ENCODE results near the gene VWA5A. TPM values are rescaled to one million over a fixed set of nuclear protein-coding genes. Genes with fewer than 3 reads are reported as not detected.

Gene VWA5A
- polyA plus RNA-seq, 1 experiment = 7.1 TPM

DNA sequence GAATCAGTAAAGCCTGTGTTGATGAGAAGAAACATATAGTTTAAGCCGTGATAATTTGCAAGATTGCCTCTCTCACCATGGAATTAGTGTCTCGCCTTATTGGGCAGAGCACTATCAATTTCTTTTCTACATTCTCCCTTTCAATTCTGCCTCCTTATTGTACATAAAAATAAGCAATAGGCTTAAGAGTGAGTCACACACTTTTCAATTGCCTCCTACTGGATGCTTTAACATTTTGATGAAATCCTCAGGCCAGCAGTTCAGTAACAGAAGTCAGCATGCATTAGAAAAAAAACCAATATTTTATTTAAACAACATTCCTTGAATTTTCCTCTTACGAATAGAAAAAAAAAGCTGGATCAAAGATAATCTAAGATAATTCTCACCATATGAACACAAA is 33.8 kb upstream of the VWA5A start:
- ChIA-PET CTCF (interaction anchor here (1.5 kb wide), 1 partner anchor 10 kb away, joined by 7 read pairs; no protein-coding TSS in a partner anchor), POLR2A (no interaction called here)
- no peaks in the 10 kb centered on the region for H3K36me3 ChIP-seq (ENCODE audit: control insufficient read depth, insufficient read depth, low read length)
- H3K4me3 ChIP-seq (ENCODE audit: low read depth, low read length) = no peak overlapping the region
- DNase-seq (ENCODE audit: low read depth) = no peak
- TF ChIP-seq, protein P1, sequence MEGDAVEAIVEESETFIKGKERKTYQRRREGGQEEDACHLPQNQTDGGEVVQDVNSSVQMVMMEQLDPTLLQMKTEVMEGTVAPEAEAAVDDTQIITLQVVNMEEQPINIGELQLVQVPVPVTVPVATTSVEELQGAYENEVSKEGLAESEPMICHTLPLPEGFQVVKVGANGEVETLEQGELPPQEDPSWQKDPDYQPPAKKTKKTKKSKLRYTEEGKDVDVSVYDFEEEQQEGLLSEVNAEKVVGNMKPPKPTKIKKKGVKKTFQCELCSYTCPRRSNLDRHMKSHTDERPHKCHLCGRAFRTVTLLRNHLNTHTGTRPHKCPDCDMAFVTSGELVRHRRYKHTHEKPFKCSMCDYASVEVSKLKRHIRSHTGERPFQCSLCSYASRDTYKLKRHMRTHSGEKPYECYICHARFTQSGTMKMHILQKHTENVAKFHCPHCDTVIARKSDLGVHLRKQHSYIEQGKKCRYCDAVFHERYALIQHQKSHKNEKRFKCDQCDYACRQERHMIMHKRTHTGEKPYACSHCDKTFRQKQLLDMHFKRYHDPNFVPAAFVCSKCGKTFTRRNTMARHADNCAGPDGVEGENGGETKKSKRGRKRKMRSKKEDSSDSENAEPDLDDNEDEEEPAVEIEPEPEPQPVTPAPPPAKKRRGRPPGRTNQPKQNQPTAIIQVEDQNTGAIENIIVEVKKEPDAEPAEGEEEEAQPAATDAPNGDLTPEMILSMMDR (IDR thresholded peaks at IDR 0.05; ENCODE audit: insufficient read depth, low read depth, low read length) = no peak
- H3K27me3 ChIP-seq (ENCODE audit: control insufficient read depth, insufficient read depth, low read length) = peaks cover 2% of the 10 kb centered on the region

- POLR2A ChIA-PET = no interaction called here
- Histone ChIP-seq H3K36me3 (ENCODE audit: control insufficient read depth, insufficient read depth, low read length) (no peaks in the 10 kb centered on the region), H3K4me3 (ENCODE audit: low read depth, low read length) (no peak overlapping the region), H3K27me3 (ENCODE audit: control insufficient read depth, insufficient read depth, low read length) (peaks cover 2% of the 10 kb centered on the region; the same call in 1 of the 2 replicates)
- CTCF ChIA-PET = interaction anchor here (1.5 kb wide), 1 partner anchor 11 kb away, joined by 7 read pairs; no protein-coding TSS in a partner anchor
- TF ChIP-seq, protein P1 (IDR thresholded peaks at IDR 0.05; ENCODE audit: insufficient read depth, low read depth, low read length) = no peak
- DNase-seq (ENCODE audit: low read depth) = no peak
Observed at GRCh38 chr11:124082371-124082770, 32.9 kb upstream of the VWA5A start.

- DNase-seq (ENCODE audit: low read depth) = no peak
- ChIA-PET CTCF (no interaction called here), POLR2A (no interaction called here)
- H3K36me3 ChIP-seq (ENCODE audit: control insufficient read depth, insufficient read depth, low read length) = no peaks in the 10 kb centered on the region
- TF ChIP-seq, protein P1 (IDR thresholded peaks at IDR 0.05; ENCODE audit: insufficient read depth, low read depth, low read length) = no peak
- no peak overlapping the region for H3K4me3 ChIP-seq (ENCODE audit: low read depth, low read length)
- no peaks in the 10 kb centered on the region for H3K27me3 ChIP-seq (ENCODE audit: control insufficient read depth, insufficient read depth, low read length)
Observed at GRCh38 chr11:124085583-124085982, 29.7 kb upstream of the VWA5A start.

DNA sequence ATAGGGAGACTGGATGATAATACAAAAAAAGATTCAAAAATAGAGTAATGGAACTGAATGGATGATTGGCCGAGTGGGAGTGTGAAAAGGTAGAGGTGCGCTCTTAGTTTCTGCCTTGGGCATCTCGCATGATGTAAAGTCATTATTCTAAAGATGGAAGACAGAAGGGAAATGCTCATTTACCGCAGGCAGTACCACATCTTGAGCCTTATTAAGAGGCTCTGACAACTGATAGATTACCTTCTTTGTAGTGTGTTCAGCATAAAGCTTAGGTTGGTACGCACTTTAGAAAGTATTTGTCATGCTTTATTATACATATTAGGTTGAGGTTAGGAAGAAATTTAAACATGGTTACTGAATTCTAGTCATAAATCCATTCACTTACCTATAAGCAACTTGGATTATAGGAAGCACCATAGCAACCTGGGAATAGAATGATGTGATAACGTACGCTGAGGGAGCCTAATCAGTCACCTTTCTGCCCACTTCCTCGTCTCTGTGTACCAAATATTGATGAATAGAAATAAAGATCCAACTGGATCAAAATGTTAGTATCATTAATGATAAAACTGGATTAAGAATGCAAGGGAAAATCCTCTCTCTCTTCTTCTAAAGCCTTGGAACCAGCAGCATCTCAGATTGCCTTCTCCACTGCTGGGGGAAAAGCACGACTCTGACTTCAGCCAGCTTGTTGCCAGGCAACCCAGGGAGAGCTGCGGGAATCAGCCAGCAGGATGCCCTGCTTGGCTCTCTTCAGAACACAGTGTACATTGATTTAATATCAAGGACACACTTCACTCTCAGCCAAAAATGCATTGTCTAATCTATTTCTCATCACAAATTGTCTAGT is 29.0 kb upstream of the VWA5A start:
- H3K4me3 ChIP-seq (ENCODE audit: low read depth, low read length) = no peak overlapping the region
- POLR2A ChIA-PET = no interaction called here
- TF ChIP-seq, protein P1 (IDR thresholded peaks at IDR 0.05; ENCODE audit: insufficient read depth, low read depth, low read length) = no peak
- DNase-seq (ENCODE audit: low read depth) = no peak
- CTCF ChIA-PET = no interaction called here
- no peaks in the 10 kb centered on the region for H3K27me3 ChIP-seq (ENCODE audit: control insufficient read depth, insufficient read depth, low read length)
- no peaks in the 10 kb centered on the region for H3K36me3 ChIP-seq (ENCODE audit: control insufficient read depth, insufficient read depth, low read length)

DNA sequence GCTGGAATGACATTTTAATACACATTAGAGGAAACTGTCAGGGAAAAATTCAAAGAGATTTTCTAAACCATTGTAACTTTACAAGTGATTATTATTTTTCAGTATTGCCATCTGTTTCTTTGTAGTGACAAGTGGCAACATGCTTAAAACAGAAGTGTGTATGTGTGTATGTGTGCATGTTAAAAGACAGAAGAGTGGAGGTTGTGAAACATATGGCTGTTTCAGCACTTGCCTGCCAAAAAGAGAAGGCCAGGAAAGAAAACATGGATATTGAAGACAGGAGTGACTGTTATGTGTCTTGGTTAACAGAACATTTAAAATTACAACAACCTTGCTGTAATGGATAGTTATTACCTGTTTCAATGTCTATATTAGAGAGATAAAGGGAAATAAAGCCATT is 24.3 kb upstream of the VWA5A start:
- Histone ChIP-seq H3K4me3 (ENCODE audit: low read depth, low read length) (no peak overlapping the region), H3K36me3 (ENCODE audit: control insufficient read depth, insufficient read depth, low read length) (no peaks in the 10 kb centered on the region), H3K27me3 (ENCODE audit: control insufficient read depth, insufficient read depth, low read length) (no peaks in the 10 kb centered on the region)
- TF ChIP-seq, protein P1 (IDR thresholded peaks at IDR 0.05; ENCODE audit: insufficient read depth, low read depth, low read length) = no peak
- POLR2A ChIA-PET = no interaction called here
- CTCF ChIA-PET = interaction anchor here (0.6 kb wide), 1 partner anchor 29 kb away, joined by 3 read pairs; no protein-coding TSS in a partner anchor
- DNase-seq (ENCODE audit: low read depth) = no peak
